H9 (cell line): Measurements from ENCODE around the gene SOCS7. TPM values are rescaled to one million over a fixed set of nuclear protein-coding genes. Genes with fewer than 3 reads are reported as not detected.

ENCODE experiments used
- DNase-seq: peaks from one replicate; pipeline ENCODE4 v3.0.0-alpha.2; 2017
- H2AFZ ChIP-seq: one replicate; pipeline ENCODE4 v1.6.1; 2013; ENCODE audit warnings: mild to moderate bottlenecking, low read length, control low read depth, moderate library complexity
- H2AK5ac ChIP-seq: 2 replicates; pipeline ENCODE4 v1.6.1; 2013; ENCODE audit warnings: low read length, control low read depth, mixed read lengths; ENCODE audit not compliant: insufficient read length
- H2BK120ac ChIP-seq: one replicate; pipeline ENCODE4 v1.6.1; 2013; ENCODE audit warnings: low read depth, mild to moderate bottlenecking, low read length, control low read depth, inconsistent platforms; ENCODE audit not compliant: poor library complexity, severe bottlenecking
- H2BK12ac ChIP-seq: 2 replicates; pipeline ENCODE4 v1.6.1; 2013; ENCODE audit warnings: low read length, control low read depth, mixed read lengths, low read depth; ENCODE audit not compliant: insufficient read length
- H2BK15ac ChIP-seq: 2 replicates; pipeline ENCODE4 v1.6.1; 2013; ENCODE audit warnings: low read depth, low read length, control low read depth
- H2BK20ac ChIP-seq: one replicate; pipeline ENCODE4 v1.6.1; 2013; ENCODE audit warnings: low read depth, mild to moderate bottlenecking, low read length, control low read depth, inconsistent platforms; ENCODE audit not compliant: poor library complexity, severe bottlenecking
- H2BK5ac ChIP-seq: 2 replicates; pipeline ENCODE4 v1.6.1; 2013; ENCODE audit warnings: low read length, control low read depth, mixed read lengths; ENCODE audit not compliant: insufficient read length
- H3K14ac ChIP-seq: 2 replicates; pipeline ENCODE4 v1.6.1; 2013; ENCODE audit warnings: low read length, control low read depth; ENCODE audit not compliant: insufficient read depth
- H3K18ac ChIP-seq: 2 replicates; pipeline ENCODE4 v1.6.1; 2013; ENCODE audit warnings: low read depth, mild to moderate bottlenecking, mixed read lengths, low read length, control low read depth; ENCODE audit not compliant: insufficient read length
- H3K23ac ChIP-seq: 2 replicates; pipeline ENCODE4 v1.6.1; 2013; ENCODE audit warnings: low read length, control low read depth, mixed read lengths, low read depth; ENCODE audit not compliant: insufficient read length
- H3K23me2 ChIP-seq: 2 replicates; pipeline ENCODE4 v1.6.1; 2013; ENCODE audit warnings: low read depth, mild to moderate bottlenecking, mixed read lengths, low read length, control low read depth; ENCODE audit not compliant: insufficient read length, poor library complexity, severe bottlenecking
- H3K27ac ChIP-seq: 2 replicates; pipeline ENCODE4 v1.5.1; 2013; ENCODE audit warnings: low read length, control low read depth, mixed read lengths, low read depth; ENCODE audit not compliant: insufficient read length
- H3K27me3 ChIP-seq: 2 replicates; pipeline ENCODE4 v1.6.1; 2013; ENCODE audit warnings: low read length, control low read depth, inconsistent platforms; ENCODE audit not compliant: insufficient read depth
- H3K4ac ChIP-seq: 2 replicates; pipeline ENCODE4 v1.6.1; 2013; ENCODE audit warnings: low read depth, mild to moderate bottlenecking, control low read depth, inconsistent platforms, low read length, moderate library complexity
- H3K4me1 ChIP-seq: 2 replicates; pipeline ENCODE4 v1.6.1; 2013; ENCODE audit warnings: low read length, control low read depth, inconsistent platforms; ENCODE audit not compliant: insufficient read depth
- H3K4me2 ChIP-seq: 2 replicates; pipeline ENCODE4 v1.6.1; 2013; ENCODE audit warnings: low read length, control low read depth, mixed read lengths; ENCODE audit not compliant: insufficient read length, insufficient read depth
- H3K56ac ChIP-seq: 2 replicates; pipeline ENCODE4 v1.6.1; 2013; ENCODE audit warnings: low read depth, mild to moderate bottlenecking, mixed read lengths, low read length, control low read depth; ENCODE audit not compliant: insufficient read length
- H3K79me1 ChIP-seq: 2 replicates; pipeline ENCODE4 v1.6.1; 2013; ENCODE audit warnings: low read depth, mild to moderate bottlenecking, moderate library complexity, low read length, control low read depth, inconsistent platforms; ENCODE audit not compliant: insufficient read depth, poor library complexity, severe bottlenecking
- H3K79me2 ChIP-seq: 2 replicates; pipeline ENCODE4 v1.6.1; 2013; ENCODE audit warnings: low read length, control low read depth, inconsistent platforms; ENCODE audit not compliant: insufficient read depth
- H3K9ac ChIP-seq: 2 replicates; pipeline ENCODE4 v1.6.1; 2013; ENCODE audit warnings: low read length, control low read depth, mixed read lengths; ENCODE audit not compliant: insufficient read length; ENCODE audit errors: extremely low read depth
- H3K9me3 ChIP-seq: one replicate; pipeline ENCODE4 v1.6.1; 2013; ENCODE audit warnings: low read depth, low read length, inconsistent platforms; ENCODE audit not compliant: control insufficient read depth
- H3T11ph ChIP-seq: one replicate; pipeline ENCODE4 v1.6.1; 2013; ENCODE audit warnings: mild to moderate bottlenecking, low read length, control low read depth, inconsistent platforms
- H4K20me1 ChIP-seq: one replicate; pipeline ENCODE4 v1.6.1; 2013; ENCODE audit not compliant: control insufficient read depth, insufficient read length, insufficient read depth
- H4K5ac ChIP-seq: 2 replicates; pipeline ENCODE4 v1.6.1; 2013; ENCODE audit warnings: low read depth, mild to moderate bottlenecking, mixed read lengths, low read length, control low read depth; ENCODE audit not compliant: insufficient read length
- H4K8ac ChIP-seq: replicated peaks from 2 replicates; pipeline ENCODE4 v1.6.1; 2013; ENCODE audit warnings: low read length, control low read depth, mixed read lengths, low read depth; ENCODE audit not compliant: insufficient read length
- H4K91ac ChIP-seq: 2 replicates; pipeline ENCODE4 v1.6.1; 2013; ENCODE audit warnings: low read depth, mild to moderate bottlenecking, moderate library complexity, mixed read lengths, low read length, control low read depth; ENCODE audit not compliant: insufficient read length
- H3K27ac Mint-ChIP-seq, 3 experiments: 2 replicates in 2 of 3; 3 replicates in 1 of 3; pipeline ENCODE4 v1.8.0; 2020 to 2021; ENCODE audit warnings: mixed read lengths in 3 of 3, mild to moderate bottlenecking in 1 of 3, moderate library complexity in 1 of 3
- H3K27me3 Mint-ChIP-seq: 2 replicates; pipeline ENCODE4 v1.8.0; 2021; ENCODE audit warnings: low read depth, mild to moderate bottlenecking, moderate library complexity, mixed read lengths
- H3K36me3 Mint-ChIP-seq, 3 experiments: 2 replicates in 2 of 3; 3 replicates in 1 of 3; pipeline ENCODE4 v1.8.0; 2020 to 2021; ENCODE audit warnings: low read depth in 3 of 3, mixed read lengths in 3 of 3; ENCODE audit not compliant: insufficient read depth in 1 of 3
- H3K4me1 Mint-ChIP-seq, 2 experiments: 2 replicates each; pipeline ENCODE4 v1.8.0; 2020; ENCODE audit warnings: mixed read lengths in 2 of 2
- H3K4me3 Mint-ChIP-seq, 2 experiments: 2 replicates in 1 of 2; 3 replicates in 1 of 2; pipeline ENCODE4 v1.8.0; 2020 to 2021; ENCODE audit warnings: mild to moderate bottlenecking in 2 of 2, mixed read lengths in 2 of 2, moderate library complexity in 1 of 2
- H3K9me3 Mint-ChIP-seq, 2 experiments: 2 replicates in 1 of 2; 3 replicates in 1 of 2; pipeline ENCODE4 v1.8.0; 2020; ENCODE audit warnings: mild to moderate bottlenecking in 2 of 2, mixed read lengths in 2 of 2, moderate library complexity in 1 of 2
- WGBS: extraction: QIAGEN DNeasy Blood & Tissue Kit; methylation state at CpG from one replicate; pipeline ENCODE4 v1.1.7; 2013; ENCODE audit warnings: missing lambda C conversion rate, low lambda C conversion rate, mixed read lengths; ENCODE audit not compliant: insufficient read length; ENCODE audit errors: extremely low coverage; 5-methylcytosine and 5-hydroxymethylcytosine counted together
- total RNA-seq: library from RNA; stranded (reverse); gene quantifications from 2 replicates; pipeline ENCODE4 v1.2.1, GENCODE V29; 2021
- TF ChIP-seq, protein P1 (sequence below): fragments of 200-600 bp; sonication (generic); conservative IDR thresholded peaks from 3 replicates; pipeline ENCODE4 v1.8.0; 2021; ENCODE audit warnings: antibody characterized with exemption, mild to moderate bottlenecking

The SOCS7 gene
- total RNA-seq, 1 experiment from 2014 or later = 31.0 TPM

DNA sequence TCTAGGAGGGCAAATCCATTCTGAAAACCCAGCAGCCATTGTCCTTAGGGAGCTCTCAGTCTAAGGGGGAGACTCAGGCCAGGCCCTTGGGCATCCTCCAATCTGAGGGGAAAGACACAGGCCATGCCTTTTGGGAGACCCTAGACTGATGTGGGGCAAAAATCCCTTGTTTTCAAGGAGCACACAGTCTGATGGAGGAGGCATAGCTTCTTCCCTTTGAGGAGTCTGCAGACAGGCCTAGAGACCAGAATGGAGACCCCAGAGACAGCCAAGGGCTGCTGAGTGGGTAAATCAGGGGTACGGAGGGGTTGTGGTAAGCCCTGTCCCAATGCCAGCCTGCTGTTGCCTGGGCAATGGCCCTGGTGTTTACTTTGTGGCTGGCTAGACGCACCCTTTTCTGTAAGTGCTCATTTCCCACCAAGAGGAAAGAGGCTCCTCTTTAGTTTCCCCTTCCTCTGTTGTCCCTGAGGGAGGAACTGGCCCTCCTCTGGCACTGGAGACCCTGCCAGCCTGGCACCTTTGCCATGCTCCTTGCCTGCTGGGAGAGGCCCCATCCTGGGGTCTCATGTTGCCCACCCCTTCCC, 96.0 kb downstream of the SOCS7 start:
- Histone ChIP-seq H3K27me3 (no peaks in the 10 kb centered on the region), H2BK20ac (no peak overlapping the region), H2AK5ac (no peak overlapping the region), H2BK120ac (no peak overlapping the region), H4K91ac (no peak overlapping the region), H3K27ac (no peak overlapping the region), H3K4ac (no peak overlapping the region), H3K9ac (no peak overlapping the region), H3K79me1 (no peaks in the 10 kb centered on the region), H4K5ac (no peak overlapping the region), H2BK5ac (no peak overlapping the region), H3K23me2 (peaks cover 9% of the 10 kb centered on the region), H3K79me2 (peaks cover 4% of the 10 kb centered on the region; the same call in 1 of the 2 replicates), H3K14ac (no peak overlapping the region; the same call in 1 of the 2 replicates), H2AFZ (no peak overlapping the region), H3K56ac (no peak overlapping the region), H3K4me2 (no peak overlapping the region), H3T11ph (no peak overlapping the region), H4K20me1 (no peaks in the 10 kb centered on the region), H3K9me3 (no peaks in the 10 kb centered on the region), H3K23ac (no peak overlapping the region), H4K8ac (no peak overlapping the region), H3K4me1 (peaks cover 5% of the 10 kb centered on the region), H2BK12ac (no peak overlapping the region), H2BK15ac (no peak overlapping the region), H3K18ac (no peak overlapping the region)
- Mint-ChIP-seq H3K4me1 (peaks cover 50 to 57% of the 10 kb centered on the region in 2 experiments), H3K36me3 (peaks cover 0 to 12% (median 1%) of the 10 kb centered on the region in 3 experiments; a peak in 4 of 7 replicates), H3K27me3 (no peaks in the 10 kb centered on the region; the same call in 1 of the 2 replicates), H3K9me3 (no peaks in the 10 kb centered on the region), H3K4me3 (no peak overlapping the region), H3K27ac (peak overlapping the region in 2 of 3 experiments; percentile 51 to 91; a peak in 3 of 7 replicates)
- no peak for DNase-seq
- TF ChIP-seq, protein P1, sequence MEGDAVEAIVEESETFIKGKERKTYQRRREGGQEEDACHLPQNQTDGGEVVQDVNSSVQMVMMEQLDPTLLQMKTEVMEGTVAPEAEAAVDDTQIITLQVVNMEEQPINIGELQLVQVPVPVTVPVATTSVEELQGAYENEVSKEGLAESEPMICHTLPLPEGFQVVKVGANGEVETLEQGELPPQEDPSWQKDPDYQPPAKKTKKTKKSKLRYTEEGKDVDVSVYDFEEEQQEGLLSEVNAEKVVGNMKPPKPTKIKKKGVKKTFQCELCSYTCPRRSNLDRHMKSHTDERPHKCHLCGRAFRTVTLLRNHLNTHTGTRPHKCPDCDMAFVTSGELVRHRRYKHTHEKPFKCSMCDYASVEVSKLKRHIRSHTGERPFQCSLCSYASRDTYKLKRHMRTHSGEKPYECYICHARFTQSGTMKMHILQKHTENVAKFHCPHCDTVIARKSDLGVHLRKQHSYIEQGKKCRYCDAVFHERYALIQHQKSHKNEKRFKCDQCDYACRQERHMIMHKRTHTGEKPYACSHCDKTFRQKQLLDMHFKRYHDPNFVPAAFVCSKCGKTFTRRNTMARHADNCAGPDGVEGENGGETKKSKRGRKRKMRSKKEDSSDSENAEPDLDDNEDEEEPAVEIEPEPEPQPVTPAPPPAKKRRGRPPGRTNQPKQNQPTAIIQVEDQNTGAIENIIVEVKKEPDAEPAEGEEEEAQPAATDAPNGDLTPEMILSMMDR = no peak
- WGBS = no CpG with 5 or more reads among the region's 2 CpGs
